ACHN (cell line): Measurements from ENCODE around the gene UFC1.
"Not testable (repeated sequence)": the region's sequence is repeated elsewhere in the genome, so short reads cannot be mapped to it uniquely, and the experiment has no call there.

Experiments
- DNase-seq: peaks from one replicate; pipeline ENCODE4 v3.0.0-alpha.2; 2015
- in situ Hi-C: cut with HindIII; loops from 2 replicates; pipeline ENCODE4 v1.10.0; 2017; ENCODE audit warnings: low sequenced_read_pairs, low pct_ligation_motif_present, low pct_unique_long_range_greater_than_20kb

Gene UFC1

GRCh38 chr1:161153682-161154337, at the start of gene UFC1:
TSS of gene UFC1 (plus strand) at chr1:161153978. CDS start at chr1:161153998, 20 bp downstream.
- in situ Hi-C loops, result no loop called here
- DNase-seq, result peak; percentile 92

- DNase-seq, result no peak
- in situ Hi-C loops, result no loop called here
These were observed 47.3 kb upstream of the UFC1 start for GRCh38 chr1:161106431-161106830.

- in situ Hi-C loops, result no loop called here
- DNase-seq, result no peak
These were observed 42.7 kb upstream of the UFC1 start for GRCh38 chr1:161111117-161111516.

GRCh38 chr1:161111527-161111926, 42.3 kb upstream of the UFC1 start:
- in situ Hi-C loops, result no loop called here
- DNase-seq, result no peak

DNA sequence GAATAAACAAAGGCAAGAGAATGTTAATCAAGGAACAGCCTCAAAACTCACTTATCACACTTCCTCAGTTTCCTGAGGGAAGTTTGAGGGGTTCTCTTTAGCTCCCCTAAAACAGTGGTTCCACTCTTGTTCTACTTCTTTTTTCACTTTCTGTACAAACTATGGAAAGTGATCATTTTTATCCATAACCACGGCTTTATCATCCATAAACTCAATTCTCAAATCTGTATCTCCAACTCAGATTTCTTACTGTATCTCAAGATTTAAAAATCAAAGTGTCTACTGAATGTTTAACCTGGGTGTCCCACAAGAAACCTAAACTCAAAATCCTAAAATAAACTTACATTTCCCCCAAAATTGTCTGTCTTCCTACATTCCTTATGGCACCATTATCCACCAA, 39.9 kb upstream of the UFC1 start:
- no peak for DNase-seq
- in situ Hi-C loops, result no loop called here

DNA sequence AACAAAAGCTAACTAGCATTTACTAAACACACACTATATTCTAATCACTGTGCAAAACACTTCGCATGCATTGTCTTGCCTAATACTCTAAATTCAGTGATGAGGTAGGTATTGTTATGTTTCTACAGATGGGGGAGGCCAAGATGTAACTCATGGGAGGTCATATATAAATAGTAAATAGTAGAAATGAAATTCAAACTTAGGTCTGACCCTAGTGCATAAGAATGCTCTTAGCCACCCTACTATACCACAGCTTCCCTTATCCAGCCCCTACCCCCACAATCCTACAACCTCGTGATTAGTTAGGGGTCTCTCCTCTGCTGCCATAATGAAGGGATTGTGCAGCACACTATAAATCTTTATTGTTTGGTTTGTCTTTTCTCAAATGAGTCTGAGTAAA, 39.2 kb upstream of the UFC1 start:
- in situ Hi-C loops, result no loop called here
- DNase-seq, result no peak

DNA sequence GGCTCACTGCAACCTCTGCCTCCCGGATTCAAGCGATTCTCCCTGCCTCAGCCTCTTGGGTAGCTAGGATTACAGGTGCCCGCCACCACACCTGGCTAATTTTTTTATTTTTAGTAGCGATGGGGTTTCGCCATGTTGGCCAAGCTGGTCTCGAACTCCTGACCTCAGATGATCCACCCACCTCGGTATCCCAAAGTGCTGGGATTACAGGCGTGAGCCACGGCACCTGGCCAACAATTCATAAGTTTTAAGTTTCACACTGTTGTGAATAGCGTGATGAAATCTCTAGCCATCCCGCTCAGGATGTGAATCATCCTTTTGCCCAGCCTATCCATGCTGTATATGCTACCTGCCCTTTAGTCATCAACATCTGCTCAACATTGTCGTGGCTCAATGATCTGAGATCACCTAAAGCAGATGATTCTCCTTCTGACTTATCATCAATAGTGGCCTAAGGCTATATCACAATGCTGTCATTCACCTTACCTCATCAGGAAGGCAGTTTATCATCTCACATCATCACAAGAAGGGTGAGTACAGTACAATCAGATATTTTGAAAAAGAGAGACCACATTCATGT, 38.6 kb upstream of the UFC1 start:
- in situ Hi-C loops, result no loop called here
- peak; percentile 93 for DNase-seq

- in situ Hi-C loops, DNase-seq: not testable (repeated sequence)
These were observed 37.8 kb upstream of the UFC1 start for GRCh38 chr1:161115961-161116360.

GRCh38 chr1:161117759-161118581, 35.8 kb upstream of the UFC1 start, which contains the start of the genes NIT1 and PFDN2:
TSS of gene NIT1 (plus strand) at chr1:161118105. CDS start at chr1:161118177, 72 bp downstream.
TSS of gene PFDN2 (minus strand) at chr1:161118037. CDS start at chr1:161118026, 11 bp downstream.
- DNase-seq, result peak; percentile 89
- in situ Hi-C loops, result no loop called here

GRCh38 chr1:161119092-161119903, 34.5 kb upstream of the UFC1 start:
- in situ Hi-C loops, result no loop called here
- DNase-seq, result peak; percentile 77

DNA sequence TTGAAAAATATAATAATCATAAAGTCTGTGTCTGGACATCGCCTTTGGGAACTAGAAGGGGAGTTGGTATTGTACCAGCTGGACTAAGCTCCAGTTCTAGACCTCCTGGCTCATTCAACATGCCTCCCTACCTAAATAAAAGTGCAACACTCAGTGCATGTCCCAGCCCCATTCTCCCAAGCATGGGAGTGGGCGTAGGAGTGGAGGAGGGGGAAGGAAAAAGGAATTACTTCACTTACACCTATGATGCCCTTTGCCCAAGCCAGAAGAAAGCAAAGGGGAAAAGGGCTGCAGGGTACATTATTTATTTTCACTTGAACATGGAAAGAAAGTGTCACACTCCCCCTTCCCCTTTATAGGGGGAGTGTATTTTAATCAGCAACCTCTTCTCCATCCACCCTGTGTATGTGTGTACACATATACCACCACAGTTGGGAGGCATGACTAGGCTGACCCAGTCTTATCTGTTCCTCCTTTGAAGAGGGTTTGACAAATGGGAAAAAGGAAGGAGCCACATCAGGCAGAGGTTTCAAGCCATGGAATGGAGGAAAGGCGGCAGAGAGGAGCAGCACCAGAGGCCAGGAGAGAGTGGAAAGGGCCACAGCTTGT, 32.6 kb upstream of the UFC1 start:
- in situ Hi-C loops, result no loop called here

GRCh38 chr1:161121834-161122233, 31.9 kb upstream of the UFC1 start:
- DNase-seq, result no peak
- in situ Hi-C loops, result no loop called here

More for the DNA sequence above, 32.6 kb upstream of the UFC1 start:
- DNase-seq, result no peak

DNA sequence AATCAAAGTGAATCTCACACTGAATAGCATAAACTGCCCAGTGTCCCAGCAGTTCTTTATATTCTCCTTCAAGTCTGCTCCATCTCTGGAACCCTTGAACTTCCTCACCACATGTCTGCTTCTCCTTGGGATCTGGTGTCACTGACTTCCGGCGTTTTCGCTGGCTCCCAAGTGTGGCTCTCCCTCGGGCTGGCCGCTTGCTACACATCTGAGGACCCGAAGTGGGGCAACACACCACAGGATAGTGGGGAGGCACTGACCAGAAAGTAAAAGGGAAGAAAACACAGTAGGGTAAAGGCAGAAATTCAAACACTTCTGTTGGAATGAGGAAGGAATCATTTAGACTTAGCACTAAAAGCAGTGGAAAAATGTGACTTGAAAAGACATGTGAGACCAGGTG, 30.8 kb upstream of the UFC1 start:
- in situ Hi-C loops, result no loop called here
- DNase-seq, result no peak

DNA sequence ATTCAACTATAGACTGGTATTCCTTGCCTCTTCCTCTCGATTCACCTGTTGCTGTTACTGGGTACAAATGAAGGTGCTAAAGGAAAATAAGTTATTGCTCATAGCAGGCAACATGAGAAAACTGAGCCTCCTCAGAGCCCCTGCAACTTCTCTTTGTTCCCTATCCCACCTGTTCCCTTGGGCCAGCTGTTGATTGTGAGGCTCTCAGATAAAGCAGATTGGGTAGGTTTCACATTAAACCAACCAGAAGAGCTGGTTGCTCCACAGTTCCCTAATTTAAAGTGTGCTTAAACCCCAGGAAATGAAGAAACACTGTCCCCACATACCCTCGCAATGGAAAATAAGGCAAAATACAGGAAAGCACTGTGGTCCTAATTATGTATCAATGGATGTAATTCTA, 26.1 kb upstream of the UFC1 start:
- DNase-seq, result no peak
- in situ Hi-C loops, result no loop called here

- DNase-seq, result no peak
- in situ Hi-C loops, result no loop called here
These were observed 25.0 kb upstream of the UFC1 start for GRCh38 chr1:161128591-161129420.

DNA sequence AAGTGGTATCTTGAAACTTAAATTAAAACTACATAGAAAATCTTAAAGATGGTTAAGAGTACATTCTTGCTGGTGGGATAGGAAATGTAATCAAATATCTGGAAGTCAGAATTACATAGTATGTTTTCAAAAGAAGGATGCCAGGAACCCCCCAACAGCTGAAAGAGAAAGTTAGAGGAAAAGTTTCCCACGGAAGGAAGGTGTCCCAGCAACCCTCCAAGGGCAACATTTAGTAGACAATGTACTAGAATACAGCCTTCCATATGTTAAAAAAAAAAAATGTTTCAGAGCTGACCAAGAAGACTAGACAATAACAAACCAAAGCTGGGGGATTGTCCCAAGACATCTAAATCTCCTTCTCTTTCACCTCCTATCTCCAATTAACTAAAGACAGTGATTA, 23.5 kb upstream of the UFC1 start:
- in situ Hi-C loops, result no loop called here
- no peak for DNase-seq

DNA sequence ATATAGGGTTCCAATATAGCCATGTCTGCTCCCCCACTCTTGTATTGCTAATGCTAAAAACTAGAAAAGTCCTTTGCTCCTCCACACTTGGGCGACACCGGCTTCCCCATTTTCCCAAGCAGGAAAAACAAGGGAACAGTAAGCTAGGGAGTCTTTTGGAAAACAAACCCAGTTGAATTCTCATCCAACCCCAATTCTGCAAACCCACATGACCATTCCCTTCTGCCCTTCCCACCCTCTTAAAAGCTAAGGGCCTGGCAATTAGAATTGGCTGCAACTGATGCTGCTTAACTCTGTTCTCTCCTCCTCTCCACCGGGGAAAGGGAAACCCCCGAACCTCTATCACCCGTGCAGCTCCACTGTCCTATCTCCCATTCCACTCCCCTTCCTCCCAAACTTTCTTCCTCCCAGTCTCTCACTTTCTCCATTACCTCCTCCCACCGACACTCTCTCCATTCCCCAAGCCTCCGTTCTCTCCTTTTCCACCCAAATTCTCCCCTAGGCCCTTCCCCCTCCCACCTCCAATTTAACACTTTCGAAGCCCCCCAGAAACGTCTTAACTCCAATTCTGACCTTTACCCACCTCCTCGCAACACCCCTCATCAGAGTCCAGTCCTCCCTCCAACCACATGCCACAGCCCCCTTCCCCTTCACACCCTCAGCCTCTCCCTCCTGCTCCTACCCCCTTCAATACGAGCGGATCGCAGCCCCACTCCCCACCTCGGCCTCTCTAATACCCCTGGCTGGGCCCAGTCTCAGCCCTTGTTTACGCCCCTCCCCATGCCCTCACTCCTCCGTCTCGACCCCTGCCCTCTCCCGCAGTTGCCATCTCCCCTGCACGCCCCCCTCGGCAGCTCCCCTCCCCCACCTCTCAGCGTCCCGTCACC, 22.0 kb upstream of the UFC1 start:
- in situ Hi-C loops, result no loop called here
- peak; percentile 18 for DNase-seq
